Smooth muscle cell (in vitro differentiated cells): ENCODE measurements around the gene PDCD2L. TPM values are rescaled to one million over a fixed set of nuclear protein-coding genes. Genes with fewer than 3 reads are reported as not detected.

Source experiments
- DNase-seq: peaks from one replicate; lab custom pipeline; 2025; ENCODE audit not compliant: unreplicated experiment; lab: John Stamatoyannopoulos, UW
- H2AFZ ChIP-seq: fragments of 200-600 bp; sonication (generic); 2 replicates; pipeline ENCODE4 v1.6.0; 2016; ENCODE audit warnings: antibody characterized with exemption, low read depth, mild to moderate bottlenecking
- H3F3A ChIP-seq: fragments of 200-600 bp; sonication (generic); 2 replicates; pipeline ENCODE4 v1.6.0; 2017; ENCODE audit warnings: antibody characterized with exemption, low read depth
- H3K27ac ChIP-seq: fragments of 200-600 bp; sonication (generic); 2 replicates; pipeline ENCODE4 v1.5.1; 2016; ENCODE audit warnings: low read depth, mild to moderate bottlenecking
- H3K27me3 ChIP-seq: fragments of 200-600 bp; sonication (generic); 2 replicates; pipeline ENCODE4 v1.6.1; 2016; ENCODE audit warnings: low read depth, mild to moderate bottlenecking
- H3K36me3 ChIP-seq: fragments of 200-600 bp; sonication (generic); 2 replicates; pipeline ENCODE4 v1.5.1; 2016; ENCODE audit warnings: low read depth
- H3K4me1 ChIP-seq: fragments of 200-600 bp; sonication (generic); 2 replicates; pipeline ENCODE4 v1.5.1; 2016; ENCODE audit warnings: low read depth
- H3K4me2 ChIP-seq: fragments of 200-600 bp; sonication (generic); 2 replicates; pipeline ENCODE4 v1.6.0; 2016; ENCODE audit warnings: mild to moderate bottlenecking
- H3K4me3 ChIP-seq: fragments of 200-600 bp; sonication (generic); 2 replicates; pipeline ENCODE4 v1.5.1; 2016; ENCODE audit warnings: mild to moderate bottlenecking
- H3K79me2 ChIP-seq: fragments of 200-600 bp; sonication (generic); 2 replicates; pipeline ENCODE4 v1.6.0; 2016; ENCODE audit warnings: low read depth, mild to moderate bottlenecking
- H3K9ac ChIP-seq: fragments of 200-600 bp; sonication (generic); 2 replicates; pipeline ENCODE4 v1.6.0; 2016; ENCODE audit warnings: low read depth
- H3K9me3 ChIP-seq: fragments of 200-600 bp; sonication (generic); replicated peaks from 2 replicates; pipeline ENCODE4 v1.5.1; 2016; ENCODE audit warnings: low read depth
- H4K20me1 ChIP-seq: fragments of 200-600 bp; sonication (generic); 2 replicates; pipeline ENCODE4 v1.6.0; 2016; ENCODE audit warnings: low read depth
- CTCF ChIP-seq: fragments of 200-600 bp; sonication (generic); IDR thresholded peaks from 2 replicates; pipeline ENCODE4 v1.5.1; 2017; ENCODE audit warnings: borderline replicate concordance, mild to moderate bottlenecking, antibody characterized with exemption; ENCODE audit not compliant: insufficient read depth, poor library complexity, severe bottlenecking
- WGBS: methylation state at CpG from one replicate; pipeline ENCODE4 v1.1.7; 2016; ENCODE audit warnings: low lambda C conversion rate; 5-methylcytosine and 5-hydroxymethylcytosine counted together
- polyA plus RNA-seq: library from polyadenylated mRNA; unstranded; fragments of >200 nt; fragmentation: Nextera tagmentation; extraction: Ambion mirVana; gene quantifications from 2 replicates; pipeline ENCODE4 v1.2.1, GENCODE V29; 2016
- total RNA-seq: library from RNA; depleted of rRNA; stranded (reverse); fragments of >200 nt; gene quantifications from 2 replicates; pipeline ENCODE4 v1.2.3, GENCODE V29; 2014

Gene PDCD2L
- total and polyA plus RNA-seq, 2 experiments from 2014 or later: 4.4 to 6.0 TPM

GRCh38 chr19:34370117-34370516, 34.1 kb upstream of the PDCD2L start:
- Histone ChIP-seq H3K9ac (no peak overlapping the region), H4K20me1 (peaks cover 87% of the 10 kb centered on the region), H2AFZ (no peak overlapping the region), H3F3A (no peaks in the 10 kb centered on the region), H3K36me3 (peaks cover 11% of the 10 kb centered on the region), H3K4me1 (no peaks in the 10 kb centered on the region), H3K27me3 (no peaks in the 10 kb centered on the region), H3K4me3 (no peak overlapping the region), H3K27ac (no peak overlapping the region), H3K4me2 (no peak overlapping the region), H3K9me3 (no peaks in the 10 kb centered on the region), H3K79me2 (peaks cover 38% of the 10 kb centered on the region)
- TF ChIP-seq CTCF: no peak
- 95% methylated on average over 8 of the region's 8 CpGs for WGBS
- no peak for DNase-seq

GRCh38 chr19:34370983-34371382, 33.2 kb upstream of the PDCD2L start:
- Histone ChIP-seq H3K27me3 (no peaks in the 10 kb centered on the region), H3K4me1 (no peaks in the 10 kb centered on the region), H3K79me2 (peaks cover 29% of the 10 kb centered on the region), H3K9ac (no peak overlapping the region), H2AFZ (no peak overlapping the region), H4K20me1 (peaks cover 94% of the 10 kb centered on the region), H3K4me2 (no peak overlapping the region), H3F3A (no peaks in the 10 kb centered on the region), H3K36me3 (peaks cover 11% of the 10 kb centered on the region), H3K4me3 (no peak overlapping the region), H3K27ac (no peak overlapping the region), H3K9me3 (no peaks in the 10 kb centered on the region)
- TF ChIP-seq CTCF: no peak
- 90% methylated on average over 4 of the region's 4 CpGs for WGBS
- DNase-seq: no peak

- Histone ChIP-seq H3K36me3 (peaks cover 11% of the 10 kb centered on the region), H3K27me3 (no peaks in the 10 kb centered on the region), H3K9me3 (no peaks in the 10 kb centered on the region), H3K4me1 (no peaks in the 10 kb centered on the region), H4K20me1 (peaks cover 88% of the 10 kb centered on the region), H3F3A (no peaks in the 10 kb centered on the region), H2AFZ (no peak overlapping the region), H3K79me2 (peaks cover 12% of the 10 kb centered on the region), H3K27ac (no peak overlapping the region), H3K9ac (no peak overlapping the region), H3K4me2 (no peak overlapping the region), H3K4me3 (no peak overlapping the region)
- 100% methylated on average over 11 of the region's 11 CpGs for WGBS
- no peak for DNase-seq
- no peak for TF ChIP-seq CTCF
These were observed 30.5 kb upstream of the PDCD2L start for GRCh38 chr19:34373601-34374288.

GRCh38 chr19:34375598-34375997, 28.6 kb upstream of the PDCD2L start:
- Histone ChIP-seq H3K4me2 (no peak overlapping the region), H3K9ac (no peak overlapping the region), H3K79me2 (peaks cover 4% of the 10 kb centered on the region), H3K27ac (no peak overlapping the region), H3K4me1 (no peaks in the 10 kb centered on the region), H3K9me3 (no peaks in the 10 kb centered on the region), H3K4me3 (no peak overlapping the region), H2AFZ (no peak overlapping the region), H3F3A (no peaks in the 10 kb centered on the region), H4K20me1 (peaks cover 86% of the 10 kb centered on the region), H3K27me3 (no peaks in the 10 kb centered on the region), H3K36me3 (peaks cover 7% of the 10 kb centered on the region)
- no peak for DNase-seq
- whole genome bisulfite sequencing: 87% methylated on average over 8 of the region's 8 CpGs
- TF ChIP-seq CTCF: no peak
